CD4-positive, alpha-beta T cell treated with Interferon alpha-2 for 1 hour (primary cell): Measurements from ENCODE around the gene CEACAM7.

Experiments
- DNase-seq, 2 donors: peaks; one replicate each; pipeline ENCODE4 v3.0.0-alpha.2; 2020 to 2022

Gene CEACAM7

DNA sequence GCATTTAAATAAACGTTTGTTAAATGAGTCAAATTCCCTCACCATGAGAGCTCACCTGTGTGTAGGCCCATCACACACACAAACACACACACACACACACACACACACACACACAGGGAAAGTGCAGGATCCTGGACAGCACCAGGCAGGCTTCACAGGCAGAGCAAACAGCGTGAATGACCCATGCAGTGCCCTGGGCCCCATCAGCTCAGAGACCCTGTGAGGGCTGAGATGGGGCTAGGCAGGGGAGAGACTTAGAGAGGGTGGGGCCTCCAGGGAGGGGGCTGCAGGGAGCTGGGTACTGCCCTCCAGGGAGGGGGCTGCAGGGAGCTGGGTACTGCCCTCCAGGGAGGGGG, 11.9 kb upstream of the CEACAM7 start:
- no peak for DNase-seq

DNA sequence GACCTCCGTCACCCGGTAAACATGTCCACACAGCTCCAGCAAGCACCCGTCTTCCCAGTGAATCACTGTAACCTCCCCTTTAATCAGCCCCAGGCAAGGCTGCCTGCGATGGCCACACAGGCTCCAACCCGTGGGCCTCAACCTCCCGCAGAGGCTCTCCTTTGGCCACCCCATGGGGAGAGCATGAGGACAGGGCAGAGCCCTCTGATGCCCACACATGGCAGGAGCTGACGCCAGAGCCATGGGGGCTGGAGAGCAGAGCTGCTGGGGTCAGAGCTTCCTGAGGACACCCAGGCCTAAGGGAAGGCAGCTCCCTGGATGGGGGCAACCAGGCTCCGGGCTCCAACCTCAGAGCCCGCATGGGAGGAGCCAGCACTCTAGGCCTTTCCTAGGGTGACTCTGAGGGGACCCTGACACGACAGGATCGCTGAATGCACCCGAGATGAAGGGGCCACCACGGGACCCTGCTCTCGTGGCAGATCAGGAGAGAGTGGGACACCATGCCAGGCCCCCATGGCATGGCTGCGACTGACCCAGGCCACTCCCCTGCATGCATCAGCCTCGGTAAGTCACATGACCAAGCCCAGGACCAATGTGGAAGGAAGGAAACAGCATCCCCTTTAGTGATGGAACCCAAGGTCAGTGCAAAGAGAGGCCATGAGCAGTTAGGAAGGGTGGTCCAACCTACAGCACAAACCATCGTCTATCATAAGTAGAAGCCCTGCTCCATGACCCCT, 11.3 kb upstream of the CEACAM7 start:
- no peak for DNase-seq

DNA sequence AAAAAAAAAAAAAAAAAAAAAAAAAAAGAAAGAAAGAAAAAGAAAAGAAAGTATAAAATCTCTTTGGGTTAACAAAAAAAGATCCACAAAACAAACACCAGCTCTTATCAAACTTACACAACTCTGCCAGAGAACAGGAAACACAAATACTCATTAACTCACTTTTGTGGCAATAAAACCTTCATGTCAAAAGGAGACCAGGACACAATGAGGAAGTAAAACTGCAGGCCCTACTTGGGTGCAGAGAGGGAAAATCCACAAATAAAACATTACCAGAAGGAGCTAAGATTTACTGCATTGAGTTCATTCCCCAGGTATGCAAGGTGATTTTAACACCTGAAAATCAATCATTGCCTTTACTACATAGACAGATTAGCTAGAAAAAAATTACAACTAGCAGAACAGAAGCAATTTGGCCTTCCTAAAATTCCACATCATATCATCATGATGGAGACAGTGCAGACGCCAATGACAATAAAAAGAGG, 10.7 kb upstream of the CEACAM7 start:
- DNase-seq, result no peak

DNA sequence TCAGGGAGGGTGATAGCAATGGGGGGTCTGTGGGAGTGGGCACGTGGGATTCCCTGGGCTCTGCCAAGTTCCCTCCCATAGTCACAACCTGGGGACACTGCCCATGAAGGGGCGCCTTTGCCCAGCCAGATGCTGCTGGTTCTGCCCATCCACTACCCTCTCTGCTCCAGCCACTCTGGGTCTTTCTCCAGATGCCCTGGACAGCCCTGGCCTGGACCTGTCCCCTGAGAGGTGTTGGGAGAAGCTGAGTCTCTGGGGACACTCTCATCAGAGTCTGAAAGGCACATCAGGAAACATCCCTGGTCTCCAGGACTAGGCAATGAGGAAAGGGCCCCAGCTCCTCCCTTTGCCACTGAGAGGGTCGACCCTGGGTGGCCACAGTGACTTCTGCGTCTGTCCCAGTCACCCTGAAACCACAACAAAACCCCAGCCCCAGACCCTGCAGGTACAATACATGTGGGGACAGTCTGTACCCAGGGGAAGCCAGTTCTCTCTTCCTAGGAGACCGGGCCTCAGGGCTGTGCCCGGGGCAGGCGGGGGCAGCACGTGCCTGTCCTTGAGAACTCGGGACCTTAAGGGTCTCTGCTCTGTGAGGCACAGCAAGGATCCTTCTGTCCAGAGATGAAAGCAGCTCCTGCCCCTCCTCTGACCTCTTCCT, 9.3 kb upstream of the CEACAM7 start:
- DNase-seq, result no peak

DNA sequence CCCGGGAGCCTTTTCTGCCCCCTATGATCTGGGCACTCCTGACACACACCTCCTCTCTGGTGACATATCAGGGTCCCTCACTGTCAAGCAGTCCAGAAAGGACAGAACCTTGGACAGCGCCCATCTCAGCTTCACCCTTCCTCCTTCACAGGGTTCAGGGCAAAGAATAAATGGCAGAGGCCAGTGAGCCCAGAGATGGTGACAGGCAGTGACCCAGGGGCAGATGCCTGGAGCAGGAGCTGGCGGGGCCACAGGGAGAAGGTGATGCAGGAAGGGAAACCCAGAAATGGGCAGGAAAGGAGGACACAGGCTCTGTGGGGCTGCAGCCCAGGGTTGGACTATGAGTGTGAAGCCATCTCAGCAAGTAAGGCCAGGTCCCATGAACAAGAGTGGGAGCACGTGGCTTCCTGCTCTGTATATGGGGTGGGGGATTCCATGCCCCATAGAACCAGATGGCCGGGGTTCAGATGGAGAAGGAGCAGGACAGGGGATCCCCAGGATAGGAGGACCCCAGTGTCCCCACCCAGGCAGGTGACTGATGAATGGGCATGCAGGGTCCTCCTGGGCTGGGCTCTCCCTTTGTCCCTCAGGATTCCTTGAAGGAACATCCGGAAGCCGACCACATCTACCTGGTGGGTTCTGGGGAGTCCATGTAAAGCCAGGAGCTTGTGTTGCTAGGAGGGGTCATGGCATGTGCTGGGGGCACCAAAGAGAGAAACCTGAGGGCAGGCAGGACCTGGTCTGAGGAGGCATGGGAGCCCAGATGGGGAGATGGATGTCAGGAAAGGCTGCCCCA, 8.5 kb upstream of the CEACAM7 start:
- no peak for DNase-seq

DNA sequence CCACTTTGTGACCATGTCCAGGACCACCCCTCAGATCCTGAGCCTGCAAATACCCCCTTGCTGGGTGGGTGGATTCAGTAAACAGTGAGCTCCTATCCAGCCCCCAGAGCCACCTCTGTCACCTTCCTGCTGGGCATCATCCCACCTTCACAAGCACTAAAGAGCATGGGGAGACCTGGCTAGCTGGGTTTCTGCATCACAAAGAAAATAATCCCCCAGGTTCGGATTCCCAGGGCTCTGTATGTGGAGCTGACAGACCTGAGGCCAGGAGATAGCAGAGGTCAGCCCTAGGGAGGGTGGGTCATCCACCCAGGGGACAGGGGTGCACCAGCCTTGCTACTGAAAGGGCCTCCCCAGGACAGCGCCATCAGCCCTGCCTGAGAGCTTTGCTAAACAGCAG, 7.7 kb upstream of the CEACAM7 start:
- no peak for DNase-seq

DNA sequence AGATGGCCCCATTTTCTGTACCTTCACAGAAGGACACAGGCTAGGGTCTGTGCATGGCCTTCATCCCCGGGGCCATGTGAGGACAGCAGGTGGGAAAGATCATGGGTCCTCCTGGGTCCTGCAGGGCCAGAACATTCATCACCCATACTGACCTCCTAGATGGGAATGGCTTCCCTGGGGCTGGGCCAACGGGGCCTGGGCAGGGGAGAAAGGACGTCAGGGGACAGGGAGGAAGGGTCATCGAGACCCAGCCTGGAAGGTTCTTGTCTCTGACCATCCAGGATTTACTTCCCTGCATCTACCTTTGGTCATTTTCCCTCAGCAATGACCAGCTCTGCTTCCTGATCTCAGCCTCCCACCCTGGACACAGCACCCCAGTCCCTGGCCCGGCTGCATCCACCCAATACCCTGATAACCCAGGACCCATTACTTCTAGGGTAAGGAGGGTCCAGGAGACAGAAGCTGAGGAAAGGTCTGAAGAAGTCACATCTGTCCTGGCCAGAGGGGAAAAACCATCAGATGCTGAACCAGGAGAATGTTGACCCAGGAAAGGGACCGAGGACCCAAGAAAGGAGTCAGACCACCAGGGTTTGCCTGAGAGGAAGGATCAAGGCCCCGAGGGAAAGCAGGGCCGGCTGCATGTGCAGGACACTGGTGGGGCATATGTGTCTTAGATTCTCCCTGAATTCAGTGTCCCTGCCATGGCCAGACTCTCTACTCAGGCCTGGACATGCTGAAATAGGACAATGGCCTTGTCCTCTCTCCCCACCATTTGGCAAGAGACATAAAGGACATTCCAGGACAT, 7.0 kb upstream of the CEACAM7 start:
- no peak for DNase-seq

DNA sequence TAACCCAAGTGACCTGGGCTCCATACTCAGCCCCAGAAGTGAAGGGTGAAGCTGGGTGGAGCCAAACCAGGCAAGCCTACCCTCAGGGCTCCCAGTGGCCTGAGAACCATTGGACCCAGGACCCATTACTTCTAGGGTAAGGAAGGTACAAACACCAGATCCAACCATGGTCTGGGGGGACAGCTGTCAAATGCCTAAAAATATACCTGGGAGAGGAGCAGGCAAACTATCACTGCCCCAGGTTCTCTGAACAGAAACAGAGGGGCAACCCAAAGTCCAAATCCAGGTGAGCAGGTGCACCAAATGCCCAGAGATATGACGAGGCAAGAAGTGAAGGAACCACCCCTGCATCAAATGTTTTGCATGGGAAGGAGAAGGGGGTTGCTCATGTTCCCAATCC, 6.1 kb upstream of the CEACAM7 start:
- no peak for DNase-seq

DNA sequence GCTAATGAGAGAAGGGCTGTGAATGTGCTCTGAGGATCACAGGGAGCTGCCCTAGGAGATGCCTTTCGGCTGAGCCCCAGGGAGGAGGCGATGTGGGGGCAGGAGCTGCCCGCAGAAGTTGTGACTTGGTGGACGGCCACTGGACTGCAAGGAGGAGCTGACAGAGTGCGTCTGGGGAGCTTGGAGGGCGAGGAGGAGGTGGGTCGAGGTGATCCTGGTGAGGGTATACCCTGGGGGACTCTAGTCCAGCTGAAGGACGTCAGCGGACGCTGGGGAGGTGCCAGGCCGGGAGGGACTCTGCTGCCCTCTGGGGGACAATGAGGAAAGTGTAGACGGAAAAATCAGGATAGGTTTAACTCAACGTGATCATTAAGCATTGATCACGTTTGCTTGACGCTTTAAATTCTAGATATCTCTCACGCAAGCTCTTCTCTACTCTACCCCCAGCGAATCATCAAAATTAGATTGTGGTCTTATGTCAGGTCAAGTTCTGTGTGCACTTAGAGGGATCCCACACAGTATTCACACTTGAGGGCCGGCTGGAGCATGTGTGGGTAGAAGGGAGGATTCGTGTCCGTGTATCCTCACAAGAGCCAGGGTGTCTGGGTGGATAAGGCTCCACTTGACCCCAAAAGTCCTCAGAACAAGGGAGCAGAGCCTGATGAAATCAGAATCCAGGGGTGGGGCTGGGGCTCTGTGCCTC, 3.3 kb upstream of the CEACAM7 start:
- peak in 1 of 2 donors; percentile 23 for DNase-seq

DNA sequence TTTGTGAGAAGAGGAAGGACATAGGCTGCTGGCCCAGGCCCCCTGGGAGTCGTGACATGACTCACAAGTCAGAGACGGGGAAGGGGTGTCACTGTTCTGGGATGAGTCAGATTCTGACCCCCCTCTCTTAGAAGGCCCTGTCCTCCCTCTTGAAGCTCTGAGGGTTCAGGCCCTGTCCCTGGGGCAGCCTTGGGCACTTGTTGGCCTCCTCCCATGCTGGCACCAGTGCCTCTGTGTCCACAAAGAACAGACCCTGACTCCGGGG, 2.7 kb upstream of the CEACAM7 start:
- no peak for DNase-seq

DNA sequence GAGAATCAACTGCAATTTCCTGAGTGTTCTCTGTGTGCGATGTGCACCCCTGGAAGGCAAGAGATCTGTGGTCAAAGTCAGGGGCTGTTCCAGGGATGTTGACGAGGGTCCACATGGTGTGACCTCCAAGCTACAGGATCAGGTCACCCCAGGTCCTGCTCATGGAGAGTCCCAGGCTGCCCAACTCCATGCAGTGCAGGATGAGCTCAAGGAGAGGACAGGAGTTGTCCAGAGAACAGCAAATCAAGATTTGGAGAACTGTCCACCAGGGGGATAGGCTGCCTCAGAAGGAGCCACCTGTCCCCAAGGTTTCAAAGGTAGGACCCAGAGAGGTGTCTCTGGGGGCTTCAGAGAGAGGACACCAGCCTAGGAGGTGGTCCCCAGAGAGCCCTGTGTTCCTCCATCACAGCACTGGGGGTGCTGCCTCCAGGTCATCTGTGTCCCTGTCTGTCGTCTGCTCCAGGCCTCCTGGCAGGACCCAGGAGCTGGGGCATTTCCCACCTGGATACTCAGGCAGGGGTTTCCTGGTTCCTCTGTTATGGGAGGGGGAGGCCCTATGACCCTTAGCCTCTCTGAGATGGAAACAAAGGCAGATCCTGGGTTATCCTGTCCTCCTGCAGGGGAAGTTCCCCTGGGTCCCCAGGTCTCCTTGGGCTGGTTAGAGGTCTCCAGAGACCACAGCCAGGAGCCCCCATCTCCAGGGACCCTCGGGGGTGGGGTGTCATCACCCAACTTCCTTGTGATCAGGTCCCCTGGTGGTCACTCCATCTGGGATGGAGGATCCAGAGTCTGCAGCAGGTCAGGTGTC, 2.1 kb upstream of the CEACAM7 start:
- no peak for DNase-seq

DNA sequence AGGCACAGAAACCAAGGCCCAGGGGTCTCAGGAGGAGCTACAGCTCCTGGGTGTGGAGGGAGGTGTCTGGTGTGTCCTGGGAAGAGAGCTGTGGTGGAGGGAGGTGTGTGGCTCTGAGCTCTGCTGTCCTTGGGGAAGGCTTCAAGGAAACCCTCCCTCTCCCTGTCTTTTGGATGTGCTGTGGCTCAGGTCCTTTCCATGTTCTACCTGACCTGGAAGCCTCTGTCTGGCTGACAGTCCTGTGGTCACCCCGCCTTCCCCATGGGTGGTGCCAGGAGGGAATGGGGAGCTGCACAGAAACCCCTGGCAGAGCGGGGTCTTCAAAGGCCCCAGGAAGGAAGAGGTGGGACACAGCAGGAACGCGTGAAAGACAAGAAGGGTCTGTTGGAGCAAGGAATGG, 617 bp upstream of the CEACAM7 start:
- DNase-seq, result no peak

DNA sequence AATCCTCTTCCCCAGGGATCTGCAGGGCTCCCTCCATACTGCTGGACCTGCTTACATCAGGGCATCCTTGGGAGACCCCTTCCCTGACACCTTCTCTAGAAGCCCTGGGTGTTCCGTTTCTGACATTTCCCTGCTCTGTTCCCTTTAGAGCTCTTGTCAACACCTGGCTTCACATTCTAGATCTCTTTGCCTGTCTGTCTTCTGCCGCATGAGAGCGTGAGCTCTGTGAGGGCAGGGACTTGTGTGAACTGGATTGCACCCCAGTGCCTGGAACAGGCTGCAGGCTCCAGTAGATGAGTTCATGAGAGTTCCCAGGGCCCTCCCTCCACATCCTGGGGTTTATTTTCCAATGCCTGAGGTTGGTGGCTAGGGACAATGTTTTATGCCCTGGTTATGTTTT, 651 bp downstream of the CEACAM7 start:
- no peak for DNase-seq

DNA sequence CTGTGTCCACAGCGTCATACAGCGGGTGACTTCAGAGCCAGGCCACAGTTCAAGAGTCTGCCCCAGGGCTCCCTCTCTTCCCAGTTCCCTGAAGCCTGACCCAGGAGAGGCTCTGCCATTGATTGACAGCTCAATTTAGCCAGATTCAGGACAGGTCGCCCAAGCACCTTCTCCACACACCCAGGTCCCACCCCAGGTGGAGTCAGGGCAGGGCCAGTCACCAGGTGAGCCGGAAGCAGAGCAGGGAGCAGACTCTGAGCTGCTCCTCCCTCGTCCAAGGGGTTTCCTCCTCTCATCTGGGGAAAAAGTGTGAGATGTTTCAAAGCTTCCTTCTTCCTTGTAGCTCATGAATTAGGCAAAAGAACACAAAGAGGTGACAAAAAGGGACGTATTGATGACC, 5.6 kb downstream of the CEACAM7 start:
- no peak for DNase-seq

DNA sequence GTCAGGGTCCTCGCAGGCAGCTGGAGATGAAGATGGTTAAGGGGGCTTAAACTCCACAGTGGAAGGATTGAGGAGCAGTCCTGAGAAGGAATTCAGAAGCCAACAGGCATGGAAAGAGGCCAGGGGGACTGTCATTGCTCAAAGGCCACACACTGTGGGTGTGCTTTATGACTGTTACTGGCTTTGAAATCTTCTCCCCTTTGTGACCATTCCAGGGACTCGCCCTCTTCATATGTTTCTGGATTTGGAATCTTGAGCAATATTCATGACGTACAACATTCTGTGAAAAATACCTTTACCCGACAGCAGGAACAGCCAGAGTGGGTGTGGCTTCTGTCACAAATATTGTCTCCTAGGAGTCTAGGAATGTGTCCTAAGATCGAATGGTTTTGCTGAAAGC, 16.6 kb downstream of the CEACAM7 start:
- DNase-seq, result no peak

DNA sequence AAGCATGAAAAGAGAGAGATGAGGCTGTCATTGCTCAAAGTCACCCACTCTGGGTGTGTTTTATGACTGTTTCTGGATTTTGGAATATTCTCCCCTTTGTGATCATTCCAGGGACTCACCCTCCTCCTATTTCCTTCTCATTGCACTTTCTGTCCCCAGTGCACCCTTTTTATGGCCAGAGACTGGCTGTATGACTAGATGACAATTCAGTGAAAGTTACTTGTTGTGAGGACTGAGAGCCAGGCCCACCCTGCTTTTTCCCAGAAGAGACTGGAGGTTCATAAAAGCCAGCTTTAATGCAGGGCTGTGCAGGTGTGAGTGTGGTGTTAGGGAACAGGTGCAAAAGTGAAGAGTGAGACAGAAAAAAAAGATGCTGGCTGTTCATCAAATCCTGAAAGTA, 17.3 kb downstream of the CEACAM7 start:
- DNase-seq, result no peak

DNA sequence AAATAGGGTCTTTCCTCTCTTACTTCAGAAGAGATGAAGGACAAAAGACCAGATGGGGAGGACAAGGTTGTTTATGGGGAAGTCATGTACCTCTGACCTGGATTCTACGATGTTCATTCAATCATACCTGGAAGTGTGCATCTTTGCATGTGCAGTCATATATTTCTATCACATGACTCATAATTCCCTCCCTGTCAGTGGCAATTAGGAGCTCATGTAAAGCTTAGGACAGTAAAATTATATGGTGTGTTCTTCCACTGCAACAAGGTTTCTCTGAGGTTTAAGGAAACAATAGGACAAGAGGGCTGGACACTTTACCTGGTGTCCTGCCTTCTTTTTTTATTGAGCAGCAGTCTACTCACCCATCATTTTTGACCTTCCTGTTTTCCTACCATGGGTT, 19.8 kb downstream of the CEACAM7 start:
- no peak for DNase-seq

DNA sequence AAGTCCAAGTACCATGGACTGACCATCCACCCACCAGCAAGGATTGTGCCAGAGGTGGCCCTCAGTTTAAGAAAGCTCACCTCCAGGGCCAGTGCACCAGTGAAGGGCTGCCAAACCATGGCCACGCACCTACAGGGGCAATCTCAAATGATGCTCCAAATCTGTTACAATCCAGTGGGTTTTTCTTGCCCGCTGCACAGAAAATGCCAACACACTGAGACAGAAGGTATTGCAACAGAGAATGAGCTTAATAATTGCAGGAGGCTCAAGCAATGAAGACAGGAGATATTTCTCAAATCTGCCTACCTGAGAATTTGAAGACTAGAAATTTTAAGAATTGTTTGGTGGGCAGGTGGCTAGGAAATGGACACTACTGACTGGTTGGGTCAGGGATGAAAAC, 22.0 kb downstream of the CEACAM7 start:
- no peak for DNase-seq

DNA sequence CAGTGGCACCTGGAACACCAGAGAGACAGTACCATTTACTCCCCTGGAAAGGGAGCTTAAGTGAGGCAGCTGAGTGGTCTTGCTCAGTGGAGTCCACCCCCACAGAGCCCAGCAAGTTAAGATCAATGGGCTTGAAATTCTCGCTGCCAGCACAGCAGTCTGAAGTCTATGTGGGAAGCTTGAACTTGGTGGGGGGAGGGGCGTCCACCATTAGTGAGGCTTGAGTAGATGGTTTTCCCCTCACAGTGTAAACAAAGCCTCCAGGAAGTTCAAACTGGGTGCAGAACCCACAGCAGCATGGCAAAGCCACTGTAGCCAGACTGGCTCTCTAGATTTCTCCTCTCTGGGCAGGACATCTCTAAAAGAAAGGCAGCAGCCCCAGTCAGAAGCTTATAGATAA, 30.9 kb downstream of the CEACAM7 start:
- DNase-seq, result peak in 1 of 2 donors; percentile 20

DNA sequence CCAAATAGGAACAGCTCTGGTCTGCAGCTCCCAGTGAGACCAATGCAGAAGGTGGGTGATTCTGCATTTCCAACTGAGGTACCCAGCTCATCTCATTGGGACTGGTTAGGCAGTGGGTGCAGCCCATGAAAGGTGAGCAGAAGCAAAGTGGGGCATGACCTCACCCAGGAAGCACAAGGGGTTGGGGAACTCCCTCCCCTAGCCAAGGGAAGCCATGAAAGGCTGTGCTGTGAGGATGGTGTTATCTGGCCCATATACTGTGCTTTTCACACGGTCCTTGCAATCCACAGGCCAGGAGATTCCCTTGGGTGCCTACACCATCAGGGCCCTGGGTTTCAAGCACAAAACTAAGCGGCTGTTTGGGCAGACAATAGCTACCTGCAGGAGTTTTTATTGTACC, 31.3 kb downstream of the CEACAM7 start:
- peak in 1 of 2 donors; percentile 20 for DNase-seq

DNA sequence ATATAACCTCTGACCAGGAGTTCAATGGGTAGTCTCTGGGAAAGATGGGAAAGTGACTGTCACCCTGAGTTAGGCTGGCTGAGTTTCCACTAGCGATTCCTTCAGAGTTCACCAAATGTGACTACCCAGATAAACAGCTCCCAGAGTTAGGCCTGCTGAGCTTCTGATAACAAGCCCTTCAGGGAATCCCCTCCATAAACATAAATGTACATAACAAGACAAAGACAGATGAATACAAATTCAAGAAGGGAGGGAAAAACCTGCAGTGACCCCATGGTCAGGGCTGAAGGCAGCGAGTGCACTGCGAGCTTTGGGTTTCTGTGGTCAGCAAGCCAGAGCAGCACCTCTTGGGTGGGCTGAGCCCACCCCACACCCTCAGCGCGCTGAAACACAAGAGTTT, 35.8 kb downstream of the CEACAM7 start:
- DNase-seq, result no peak

DNA sequence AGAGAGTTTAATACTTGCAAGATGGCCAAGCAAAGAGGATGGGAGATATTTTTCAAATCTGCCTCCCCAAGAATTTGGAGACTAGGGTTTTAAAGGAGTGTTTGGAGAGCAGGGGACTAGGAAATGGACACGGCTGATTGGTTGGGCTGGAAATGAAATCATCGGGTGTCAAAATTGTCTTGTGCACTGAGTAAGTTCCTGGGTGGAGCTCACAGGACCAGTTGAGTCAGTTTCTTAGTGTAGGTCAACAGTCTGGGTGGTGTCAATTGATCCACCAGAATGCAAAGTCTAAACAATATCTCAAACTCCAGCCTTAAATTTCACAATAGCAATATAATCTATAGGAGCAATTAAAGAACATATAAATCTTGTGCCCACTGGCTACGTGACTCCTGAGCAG, 38.2 kb downstream of the CEACAM7 start:
- DNase-seq, result no peak
